ENCODE results near the gene CD276. TPM values are rescaled to one million over a fixed set of nuclear protein-coding genes. Genes with fewer than 3 reads are reported as not detected.

Gene CD276
- total RNA-seq, 2 experiments from 2014 or later: 0.71 to 1.8 TPM

GRCh38 chr15:73678498-73678897, 5.7 kb upstream of the CD276 start:
- Mint-ChIP-seq H3K4me3 (no peak overlapping the region), H3K4me1 (peaks cover 4% of the 10 kb centered on the region), H3K36me3 (no peaks in the 10 kb centered on the region), H3K9me3 (no peaks in the 10 kb centered on the region), H3K27ac (no peak overlapping the region), H3K27me3 (peaks cover 46% of the 10 kb centered on the region)
- POLR2A ChIA-PET: interaction anchor here (1.2 to 1.6 kb wide), 2 partner anchors 11 to 20 kb away, joined by 3 to 4 read pairs; no protein-coding TSS in a partner anchor
- DNase-seq: no peak
- ATAC-seq (ENCODE audit: low read depth): no peak

- POLR2A ChIA-PET: interaction anchor here (1.2 kb wide), 1 partner anchor 12 kb away, joined by 4 read pairs; no protein-coding TSS in a partner anchor
- H3K36me3 Mint-ChIP-seq: no peaks in the 10 kb centered on the region
Measured at GRCh38 chr15:73679180-73679579, 5.0 kb upstream of the CD276 start.

DNA sequence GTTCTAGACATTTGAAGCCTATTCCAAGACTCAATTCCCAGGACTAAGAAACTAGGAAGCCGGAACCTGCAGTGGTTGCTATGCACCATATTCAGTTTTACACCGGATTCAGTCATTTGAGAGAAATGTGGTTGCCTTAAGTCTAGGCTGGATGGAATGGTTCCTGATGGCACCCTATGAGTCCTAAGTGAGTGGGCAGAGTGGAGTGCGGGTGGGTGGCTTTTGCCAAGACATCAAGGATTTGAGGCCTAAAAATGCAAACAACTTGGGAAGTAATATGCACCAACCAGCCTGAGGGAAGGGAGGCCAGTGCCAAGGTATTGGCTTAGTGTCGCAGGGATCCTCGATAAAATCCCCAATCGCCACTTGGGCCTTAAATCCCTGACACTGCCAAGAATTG, 4.2 kb upstream of the CD276 start:
- Mint-ChIP-seq H3K4me3 (no peak overlapping the region), H3K36me3 (no peaks in the 10 kb centered on the region), H3K27me3 (peaks cover 45% of the 10 kb centered on the region), H3K4me1 (peaks cover 6% of the 10 kb centered on the region), H3K9me3 (no peaks in the 10 kb centered on the region), H3K27ac (no peak overlapping the region)
- POLR2A ChIA-PET: no interaction called here
- DNase-seq (no peak), ATAC-seq (ENCODE audit: low read depth) (no peak)

More at GRCh38 chr15:73679180-73679579, 5.0 kb upstream of the CD276 start:
- DNase-seq: no peak
- Mint-ChIP-seq H3K4me1 (peaks cover 6% of the 10 kb centered on the region), H3K27me3 (peaks cover 47% of the 10 kb centered on the region), H3K9me3 (no peaks in the 10 kb centered on the region), H3K4me3 (no peak overlapping the region), H3K27ac (no peak overlapping the region)
- ATAC-seq (ENCODE audit: low read depth): no peak

DNA sequence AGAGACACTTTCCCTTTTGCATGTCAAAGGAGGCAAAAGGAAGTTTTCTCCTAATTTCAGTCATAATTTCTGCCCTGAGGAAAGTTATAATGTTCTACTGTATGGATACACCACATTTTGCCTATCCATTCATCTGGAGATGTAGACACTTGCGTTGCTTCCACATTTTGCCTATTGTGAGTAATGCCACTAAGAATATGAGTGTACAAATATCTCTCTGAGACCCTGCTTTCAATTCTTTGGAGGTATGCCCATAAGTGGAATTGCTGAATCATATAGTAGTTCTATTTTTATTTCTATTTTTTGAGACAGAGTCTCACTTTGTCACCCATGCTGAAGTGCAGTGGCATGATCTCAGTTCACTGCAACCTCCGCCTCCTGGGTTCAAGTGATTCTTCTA, 3.6 kb upstream of the CD276 start:
- H3K4me1 Mint-ChIP-seq: peaks cover 6% of the 10 kb centered on the region
- no peaks in the 10 kb centered on the region for H3K36me3 Mint-ChIP-seq
- POLR2A ChIA-PET: no interaction called here
- no peak overlapping the region for H3K27ac Mint-ChIP-seq
- no peak for ATAC-seq (ENCODE audit: low read depth)
- H3K27me3 Mint-ChIP-seq: peaks cover 51% of the 10 kb centered on the region
- DNase-seq: no peak
- H3K9me3 Mint-ChIP-seq: no peaks in the 10 kb centered on the region
- H3K4me3 Mint-ChIP-seq: no peak overlapping the region

GRCh38 chr15:73681063-73681462, 3.1 kb upstream of the CD276 start:
- Mint-ChIP-seq H3K4me1 (peaks cover 6% of the 10 kb centered on the region), H3K4me3 (no peak overlapping the region), H3K36me3 (no peaks in the 10 kb centered on the region), H3K9me3 (no peaks in the 10 kb centered on the region), H3K27me3 (peaks cover 56% of the 10 kb centered on the region), H3K27ac (no peak overlapping the region)
- POLR2A ChIA-PET: no interaction called here
- DNase-seq: no peak
- ATAC-seq (ENCODE audit: low read depth): no peak

DNA sequence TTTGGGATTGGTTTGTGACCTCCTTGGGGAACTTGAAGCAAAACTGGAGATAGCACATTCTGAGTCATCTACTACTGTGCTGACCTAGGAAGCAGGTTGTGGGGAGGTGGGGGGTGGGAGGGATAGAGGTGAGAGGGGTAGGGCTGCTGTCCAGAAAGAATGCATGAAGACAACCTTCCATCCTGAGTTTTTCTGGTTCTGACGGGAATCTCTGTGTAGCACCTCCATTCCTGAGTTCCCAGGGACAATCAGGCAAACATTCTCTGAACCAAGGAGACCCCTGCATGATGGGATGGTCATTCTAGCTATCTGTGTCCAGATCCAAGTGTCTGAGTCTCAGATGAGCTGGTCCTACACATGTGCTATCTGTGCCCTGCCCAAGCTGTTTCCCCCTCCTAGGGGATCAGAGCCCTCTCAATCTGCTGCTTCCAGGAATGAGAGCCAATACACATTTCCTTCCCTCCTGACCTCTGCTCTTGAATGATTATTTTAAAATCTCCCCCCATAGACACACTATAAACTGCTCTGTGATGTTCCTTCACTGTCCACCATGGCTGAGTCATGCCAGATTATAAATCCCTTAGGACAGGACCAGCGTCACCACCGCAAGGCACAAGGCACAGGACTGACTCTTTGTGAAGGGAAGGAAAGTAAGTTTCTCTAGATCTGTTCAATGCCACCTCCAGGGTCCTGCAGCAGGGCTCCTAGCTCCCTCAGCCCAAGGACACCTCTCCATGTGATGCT, 2.2 kb upstream of the CD276 start:
- Mint-ChIP-seq H3K36me3 (no peaks in the 10 kb centered on the region), H3K27me3 (peaks cover 65% of the 10 kb centered on the region), H3K4me3 (no peak overlapping the region), H3K9me3 (no peaks in the 10 kb centered on the region), H3K27ac (no peak overlapping the region), H3K4me1 (peaks cover 6% of the 10 kb centered on the region)
- no peak for ATAC-seq (ENCODE audit: low read depth)
- DNase-seq: no peak
- POLR2A ChIA-PET: no interaction called here

- peaks cover 71% of the 10 kb centered on the region for H3K27me3 Mint-ChIP-seq
- H3K36me3 Mint-ChIP-seq: no peaks in the 10 kb centered on the region
- no peaks in the 10 kb centered on the region for H3K9me3 Mint-ChIP-seq
- POLR2A ChIA-PET: no interaction called here
- H3K27ac Mint-ChIP-seq: no peak overlapping the region
- no peak overlapping the region for H3K4me3 Mint-ChIP-seq
- ATAC-seq (ENCODE audit: low read depth): no peak
- H3K4me1 Mint-ChIP-seq: peaks cover 6% of the 10 kb centered on the region
- DNase-seq: no peak
Measured at GRCh38 chr15:73682600-73683090, 1.5 kb upstream of the CD276 start.

- POLR2A ChIA-PET: interaction anchor here (0.8 kb wide), 1 partner anchor 17 kb away, joined by 3 read pairs; no protein-coding TSS in a partner anchor
- H3K27me3 Mint-ChIP-seq: peaks cover 75% of the 10 kb centered on the region
- no peak overlapping the region for H3K4me3 Mint-ChIP-seq
- no peak for DNase-seq
- peaks cover 4% of the 10 kb centered on the region for H3K4me1 Mint-ChIP-seq
- H3K9me3 Mint-ChIP-seq: no peaks in the 10 kb centered on the region
- no peak for ATAC-seq (ENCODE audit: low read depth)
- no peaks in the 10 kb centered on the region for H3K36me3 Mint-ChIP-seq
- no peak overlapping the region for H3K27ac Mint-ChIP-seq
Measured at GRCh38 chr15:73683257-73683776, 866 bp upstream of the CD276 start.

GRCh38 chr15:73684581-73685455, 635 bp downstream of the CD276 start:
- Mint-ChIP-seq H3K4me3 (peak overlapping the region; percentile 13), H3K27me3 (peaks cover 73% of the 10 kb centered on the region), H3K4me1 (peaks cover 2% of the 10 kb centered on the region), H3K27ac (no peak overlapping the region), H3K36me3 (no peaks in the 10 kb centered on the region), H3K9me3 (no peaks in the 10 kb centered on the region)
- no peak for ATAC-seq (ENCODE audit: low read depth)
- no peak for DNase-seq
- POLR2A ChIA-PET: interaction anchor here (0.7 kb wide), 1 partner anchor 139 kb away, joined by 4 read pairs; no protein-coding TSS in a partner anchor

GRCh38 chr15:73685981-73686380, 1.8 kb downstream of the CD276 start:
- no peak for DNase-seq
- H3K4me1 Mint-ChIP-seq: peaks cover 2% of the 10 kb centered on the region
- no peak for ATAC-seq (ENCODE audit: low read depth)
- POLR2A ChIA-PET: interaction anchor here (0.5 to 0.7 kb wide), 2 partner anchors 140 to 588 kb away, joined by 3 to 4 read pairs; no protein-coding TSS in a partner anchor
- no peak overlapping the region for H3K27ac Mint-ChIP-seq
- no peaks in the 10 kb centered on the region for H3K36me3 Mint-ChIP-seq
- no peaks in the 10 kb centered on the region for H3K9me3 Mint-ChIP-seq
- H3K27me3 Mint-ChIP-seq: peaks cover 66% of the 10 kb centered on the region
- no peak overlapping the region for H3K4me3 Mint-ChIP-seq

DNA sequence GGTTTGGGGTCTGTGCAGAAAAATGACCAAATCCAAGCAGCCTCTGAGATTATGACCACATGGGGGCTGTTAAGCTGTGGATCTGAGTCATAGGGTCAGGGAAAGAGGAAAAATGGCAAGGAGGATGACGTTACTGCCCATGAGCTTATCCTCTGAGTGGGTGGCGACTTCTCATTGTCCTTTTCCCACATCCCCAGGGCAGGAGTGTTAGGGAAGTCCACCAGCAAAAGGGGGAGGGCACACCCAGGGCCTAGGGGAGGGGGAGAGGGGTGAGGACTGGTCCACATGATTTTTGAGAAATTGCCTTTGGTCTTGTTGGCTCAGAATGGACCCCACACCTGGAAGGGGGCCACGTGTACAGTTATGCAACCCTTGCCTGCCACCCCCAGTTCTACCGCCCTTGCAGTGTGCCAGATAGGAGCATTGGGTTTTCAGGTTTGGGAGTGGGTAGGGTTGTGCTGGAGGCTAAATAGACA, 2.6 kb downstream of the CD276 start:
- H3K27ac Mint-ChIP-seq: no peak overlapping the region
- H3K4me3 Mint-ChIP-seq: no peak overlapping the region
- no peak for ATAC-seq (ENCODE audit: low read depth)
- no peaks in the 10 kb centered on the region for H3K36me3 Mint-ChIP-seq
- H3K4me1 Mint-ChIP-seq: peaks cover 2% of the 10 kb centered on the region
- no peaks in the 10 kb centered on the region for H3K9me3 Mint-ChIP-seq
- no peak for DNase-seq
- peaks cover 58% of the 10 kb centered on the region for H3K27me3 Mint-ChIP-seq
- POLR2A ChIA-PET: no interaction called here

DNA sequence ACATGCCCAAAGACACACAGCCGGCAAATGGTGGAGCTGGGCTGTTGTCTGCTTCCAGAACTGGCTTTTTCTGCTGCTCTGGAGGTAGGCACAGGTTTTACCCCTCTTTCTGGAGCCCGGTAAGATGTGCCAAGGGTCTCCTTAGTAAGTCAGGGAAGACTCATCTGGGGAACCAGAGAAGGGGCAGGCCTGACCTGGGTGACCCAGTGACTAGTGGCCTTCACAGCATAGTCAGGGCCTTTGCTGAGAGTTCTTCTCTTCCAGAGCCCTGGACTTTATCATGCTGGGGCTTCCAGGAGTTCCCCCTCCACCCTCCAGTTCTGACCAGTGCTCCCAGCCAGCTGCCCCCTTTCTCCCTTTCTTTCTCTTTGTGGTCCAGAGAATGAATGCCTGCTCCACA, 3.2 kb downstream of the CD276 start:
- ATAC-seq (ENCODE audit: low read depth): no peak
- H3K4me3 Mint-ChIP-seq: no peak overlapping the region
- POLR2A ChIA-PET: no interaction called here

GRCh38 chr15:73688455-73688854, 4.3 kb downstream of the CD276 start:
- Mint-ChIP-seq H3K9me3 (no peaks in the 10 kb centered on the region), H3K4me3 (no peak overlapping the region), H3K36me3 (no peaks in the 10 kb centered on the region), H3K27me3 (peaks cover 53% of the 10 kb centered on the region), H3K27ac (no peak overlapping the region), H3K4me1 (peaks cover 2% of the 10 kb centered on the region)
- DNase-seq (no peak), ATAC-seq (ENCODE audit: low read depth) (no peak)
- POLR2A ChIA-PET: no interaction called here

More for the DNA sequence above, 3.2 kb downstream of the CD276 start:
- peaks cover 53% of the 10 kb centered on the region for H3K27me3 Mint-ChIP-seq
- H3K4me1 Mint-ChIP-seq: peaks cover 2% of the 10 kb centered on the region
- no peaks in the 10 kb centered on the region for H3K36me3 Mint-ChIP-seq
- no peak for DNase-seq
- no peaks in the 10 kb centered on the region for H3K9me3 Mint-ChIP-seq
- no peak overlapping the region for H3K27ac Mint-ChIP-seq

Measured in activated naive CD8-positive, alpha-beta T cell treated with anti-CD3 and anti-CD28 coated beads, Interleukin-2, amount 10 ng/mL, durations not matched to agents 7 days and 5 days (primary cell).